ENCODE data around the gene DPEP2NB.

Gene DPEP2NB

GRCh38 chr16:67965668-67966548 is 49.8 kb downstream of the DPEP2NB start:
- Histone ChIP-seq H3K9ac (ENCODE audit: low read depth, low read length) (peak overlapping the region; percentile 54), H3K9me3 (ENCODE audit: control insufficient read depth, insufficient read depth, low read length) (no peaks in the 10 kb centered on the region), H3K27me3 (ENCODE audit: control insufficient read depth, insufficient read depth, low read length) (peaks cover 3% of the 10 kb centered on the region), H3K4me3 (ENCODE audit: low read depth, low read length) (peak overlapping the region; percentile 32), H3K4me1 (ENCODE audit: control insufficient read depth, insufficient read depth, low read length) (peaks cover 15% of the 10 kb centered on the region), H3K36me3 (ENCODE audit: control insufficient read depth, insufficient read depth, low read length) (peaks cover 23% of the 10 kb centered on the region)

DNA sequence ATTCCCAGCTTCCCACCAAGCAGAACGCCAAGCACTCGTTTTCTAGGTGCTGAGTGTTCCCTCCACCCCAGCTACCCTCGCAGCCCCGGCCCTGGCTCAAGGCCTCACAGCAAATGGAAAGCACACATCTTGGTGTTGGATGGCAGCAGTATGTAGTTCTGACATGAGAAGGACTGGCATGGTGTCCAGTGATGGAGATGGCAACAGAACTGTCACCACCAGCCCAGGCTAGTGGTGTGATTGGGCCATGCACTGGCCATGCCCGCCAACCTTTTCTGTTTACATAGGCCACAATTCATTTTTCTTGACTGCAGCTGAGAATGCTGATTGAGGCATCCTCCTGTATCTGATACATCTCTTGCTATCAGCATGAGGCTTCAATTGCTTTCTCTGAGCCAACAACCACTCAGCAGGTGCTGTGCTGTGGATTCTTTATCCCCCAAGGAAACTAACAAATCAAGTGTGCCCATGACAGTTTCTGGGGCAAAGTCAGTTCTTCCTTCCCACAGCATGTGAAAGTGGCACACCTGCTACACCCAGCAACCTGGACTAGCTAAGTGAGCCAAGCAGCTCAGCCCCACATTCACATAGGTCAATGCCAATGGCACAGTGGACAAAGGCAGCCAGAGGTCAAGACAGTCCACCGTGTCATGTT is 51.1 kb downstream of the DPEP2NB start:
- peaks cover 34% of the 10 kb centered on the region for H3K36me3 ChIP-seq (ENCODE audit: control insufficient read depth, insufficient read depth, low read length)
- H3K9ac ChIP-seq (ENCODE audit: low read depth, low read length): peak overlapping the region; percentile 26

DNA sequence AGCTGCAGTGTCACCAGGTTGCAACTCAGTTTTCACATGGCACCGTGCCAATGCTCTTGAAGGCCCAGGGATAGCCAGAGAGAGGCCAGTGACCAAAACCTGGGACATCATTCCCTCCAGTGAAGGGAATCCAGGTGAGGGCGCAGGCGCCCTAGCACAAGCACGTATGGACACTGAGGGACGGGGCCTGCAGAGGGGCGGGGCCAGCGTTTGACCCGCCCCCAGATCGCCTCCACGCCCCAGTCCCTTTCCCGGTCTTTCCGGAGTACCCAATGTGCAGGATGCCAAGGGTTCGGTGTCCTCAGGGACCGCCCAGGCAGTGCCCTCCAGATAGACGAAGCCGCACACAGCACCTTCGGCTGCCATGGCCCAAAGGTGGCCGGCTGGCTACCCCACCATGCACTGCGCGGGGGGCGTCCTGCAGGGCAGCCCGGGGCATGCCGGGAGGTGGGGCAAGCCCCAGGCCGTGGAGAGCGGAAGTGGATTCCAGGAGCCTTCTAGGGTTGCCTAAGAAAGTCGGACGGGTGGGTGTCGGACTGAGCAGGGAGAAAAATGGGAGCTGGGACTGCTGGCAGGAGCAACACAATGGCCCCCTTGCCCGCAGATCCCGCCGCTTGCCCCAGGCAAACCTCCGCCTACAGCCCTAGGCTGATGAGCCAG is 51.9 kb downstream of the DPEP2NB start:
- Histone ChIP-seq H3K27me3 (ENCODE audit: control insufficient read depth, insufficient read depth, low read length) (peaks cover 3% of the 10 kb centered on the region), H3K36me3 (ENCODE audit: control insufficient read depth, insufficient read depth, low read length) (peaks cover 39% of the 10 kb centered on the region), H3K9ac (ENCODE audit: low read depth, low read length) (peak overlapping the region; percentile 26), H3K4me1 (ENCODE audit: control insufficient read depth, insufficient read depth, low read length) (peaks cover 15% of the 10 kb centered on the region), H3K4me3 (ENCODE audit: low read depth, low read length) (peak overlapping the region; percentile 32), H3K9me3 (ENCODE audit: control insufficient read depth, insufficient read depth, low read length) (no peaks in the 10 kb centered on the region)

More for the DNA sequence above, 51.1 kb downstream of the DPEP2NB start:
- peaks cover 3% of the 10 kb centered on the region for H3K27me3 ChIP-seq (ENCODE audit: control insufficient read depth, insufficient read depth, low read length)
- H3K4me1 ChIP-seq (ENCODE audit: control insufficient read depth, insufficient read depth, low read length): peaks cover 15% of the 10 kb centered on the region
- H3K9me3 ChIP-seq (ENCODE audit: control insufficient read depth, insufficient read depth, low read length): no peaks in the 10 kb centered on the region
- peak overlapping the region; percentile 8 for H3K4me3 ChIP-seq (ENCODE audit: low read depth, low read length)
